Measurements from ENCODE around the gene DEPDC4.
"Not testable (repeated sequence)": the region's sequence is repeated elsewhere in the genome, so short reads cannot be mapped to it uniquely, and the experiment has no call there.

The DEPDC4 gene

DNA sequence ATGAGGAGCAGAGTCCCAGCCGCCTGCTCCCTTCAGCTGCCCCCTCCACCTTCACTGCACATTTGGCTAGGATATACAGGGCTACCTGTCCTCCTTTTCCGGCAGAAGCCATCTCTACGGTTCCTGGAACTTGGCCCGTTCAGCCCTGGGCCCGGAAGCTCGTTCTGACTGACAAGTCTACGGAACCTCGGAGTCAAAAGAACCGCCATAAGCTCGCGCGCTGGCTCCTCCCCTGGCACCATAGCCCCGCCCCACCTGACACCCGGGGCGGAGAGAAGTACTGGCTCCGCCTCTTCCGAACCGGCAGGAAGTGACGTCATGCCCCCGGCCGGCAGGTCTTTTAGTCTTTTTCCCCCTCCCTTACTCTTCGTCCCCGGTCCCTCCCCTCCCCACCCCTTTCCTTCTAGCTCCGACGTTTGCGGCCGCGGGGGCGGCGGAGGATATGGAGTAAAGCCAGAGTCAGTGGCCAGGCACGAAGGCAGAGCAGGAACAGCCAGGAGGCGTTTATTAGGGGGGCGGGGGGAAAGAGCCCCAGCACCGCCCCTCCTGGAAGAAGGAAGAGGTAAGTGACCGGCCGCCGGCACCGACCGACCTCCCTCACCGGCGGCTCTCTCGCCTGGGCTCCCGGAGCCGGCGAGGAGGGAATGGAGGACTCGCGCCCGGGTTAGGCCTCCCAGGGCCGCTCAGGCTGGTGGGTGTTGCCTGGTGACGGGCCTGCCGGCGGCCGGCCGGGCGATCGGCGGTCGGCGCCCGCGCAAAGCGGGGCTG, at the start of gene DEPDC4, which contains the start of gene SCYL2:
Gene DEPDC4, minus strand, starts transcription at position 245 of the 768 bp plus-strand sequence. Its CDS starts 3 bp downstream, at position 242.
Gene SCYL2, plus strand, starts transcription at position 343 of the 768 bp plus-strand sequence. CDS start 15,794 bp downstream, outside the sequence.
- no peak for TF ChIP-seq CTCF (conservative IDR thresholded peaks at IDR 0.05; ENCODE audit: control insufficient read depth, insufficient read depth, low read depth, low read length)
- H3K4me3 ChIP-seq (ENCODE audit: control insufficient read depth, low read depth, low read length), result peak within 1 kb of the TSS; percentile 83

GRCh38 chr12:100311317-100311716, 44.4 kb upstream of the DEPDC4 start:
- no peak for TF ChIP-seq CTCF (conservative IDR thresholded peaks at IDR 0.05; ENCODE audit: control insufficient read depth, insufficient read depth, low read depth, low read length)
- DNase-seq (ENCODE audit: low read depth), result no peak
- H3K4me3 ChIP-seq (ENCODE audit: control insufficient read depth, low read depth, low read length), result no peak overlapping the region

More for the DNA sequence above, at the start of gene DEPDC4, which contains the start of gene SCYL2:
- DNase-seq (ENCODE audit: low read depth), result peak; percentile 97

DNA sequence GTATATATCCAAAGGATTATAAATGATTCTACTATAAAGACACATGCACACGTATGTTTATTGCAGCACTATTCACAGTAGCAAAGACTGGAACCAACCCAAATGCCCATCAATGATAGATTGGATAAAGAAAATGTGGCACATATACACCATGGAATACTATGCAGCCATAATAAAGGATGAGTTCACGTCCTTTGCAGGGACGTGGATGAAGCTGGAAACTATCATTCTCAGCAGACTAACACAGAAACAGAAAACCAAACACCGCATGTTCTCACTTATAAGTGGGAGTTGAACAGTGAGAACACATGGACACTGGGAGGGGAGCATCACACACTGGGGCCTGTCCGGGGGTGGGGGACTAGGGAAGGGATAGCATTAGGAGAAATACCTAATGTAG, 41.3 kb upstream of the DEPDC4 start:
- DNase-seq (ENCODE audit: low read depth); H3K4me3 ChIP-seq (ENCODE audit: control insufficient read depth, low read depth, low read length): not testable (repeated sequence)

GRCh38 chr12:100304334-100304733, 37.5 kb upstream of the DEPDC4 start:
- H3K4me3 ChIP-seq (ENCODE audit: control insufficient read depth, low read depth, low read length); DNase-seq (ENCODE audit: low read depth): not testable (repeated sequence)

GRCh38 chr12:100303831-100304230, 37.0 kb upstream of the DEPDC4 start:
- H3K4me3 ChIP-seq (ENCODE audit: control insufficient read depth, low read depth, low read length), result no peak overlapping the region
- DNase-seq (ENCODE audit: low read depth), result no peak
- no peak for TF ChIP-seq CTCF (conservative IDR thresholded peaks at IDR 0.05; ENCODE audit: control insufficient read depth, insufficient read depth, low read depth, low read length)

GRCh38 chr12:100302081-100302480, 35.2 kb upstream of the DEPDC4 start:
- no peak for DNase-seq (ENCODE audit: low read depth)
- no peak for TF ChIP-seq CTCF (conservative IDR thresholded peaks at IDR 0.05; ENCODE audit: control insufficient read depth, insufficient read depth, low read depth, low read length)
- no peak overlapping the region for H3K4me3 ChIP-seq (ENCODE audit: control insufficient read depth, low read depth, low read length)

GRCh38 chr12:100295764-100296555, 29.1 kb upstream of the DEPDC4 start:
- no peak for TF ChIP-seq CTCF (conservative IDR thresholded peaks at IDR 0.05; ENCODE audit: control insufficient read depth, insufficient read depth, low read depth, low read length)
- peak; percentile 66 for DNase-seq (ENCODE audit: low read depth)

GRCh38 chr12:100294366-100294765, 27.5 kb upstream of the DEPDC4 start:
- not testable (repeated sequence) for H3K4me3 ChIP-seq (ENCODE audit: control insufficient read depth, low read depth, low read length); DNase-seq (ENCODE audit: low read depth)

More at GRCh38 chr12:100295764-100296555, 29.1 kb upstream of the DEPDC4 start:
- no peak overlapping the region for H3K4me3 ChIP-seq (ENCODE audit: control insufficient read depth, low read depth, low read length)

All from fibroblast of mammary gland (primary cell).